ENCODE results near the gene CD1C. TPM values are rescaled to one million over a fixed set of nuclear protein-coding genes. Genes with fewer than 3 reads are reported as not detected.

CD1C gene
- total RNA-seq, 2 experiments from 2014 or later = 2.6 to 28.7 TPM

- TF ChIP-seq CTCF (conservative IDR thresholded peaks at IDR 0.05; ENCODE audit: low read length) (no peak), EZH2phosphoT487 (IDR thresholded peaks at IDR 0.05; ENCODE audit: borderline replicate concordance, low read depth, low read length) (no peak)
- no TSS peak for BruUV-seq (replicated peaks)
- no peaks in the 10 kb centered on the region for H3K9me3 ChIP-seq (ENCODE audit: low read length)
- H3K27ac ChIP-seq (ENCODE audit: low read depth, low read length, poor library complexity, severe bottlenecking) = peak overlapping the region; percentile 89
- no peaks in the 10 kb centered on the region for H3K9me2 ChIP-seq (ENCODE audit: insufficient read depth, low read length)
- peaks cover 15% of the 10 kb centered on the region; the same call in 1 of the 2 replicates for H3K79me2 ChIP-seq (ENCODE audit: insufficient read depth, low read depth, low read length)
- intact Hi-C loops (cut with micrococcal nuclease; ENCODE audit: unreplicated experiment) = no loop called here
- H3K4me3 ChIP-seq (ENCODE audit: low read depth, low read length, poor library complexity, severe bottlenecking) = peak overlapping the region; percentile 70
- peak overlapping the region; percentile 60; the same call in 1 of the 2 replicates for H2AFZ ChIP-seq (ENCODE audit: low read length)
- peaks cover 81% of the 10 kb centered on the region for H3K4me1 ChIP-seq (ENCODE audit: insufficient read depth, low read length, poor library complexity, severe bottlenecking)
- H3K4me2 ChIP-seq (ENCODE audit: low read length) = peak overlapping the region; percentile 89
- no peaks in the 10 kb centered on the region for H4K20me1 ChIP-seq (ENCODE audit: insufficient read depth, low read length)
- peak; percentile 61 for DNase-seq (ENCODE audit: low spot score)
- CTCF ChIA-PET (ENCODE audit: unreplicated experiment) = no interaction called here
- POLR2A ChIA-PET = interaction anchor here (0.6 to 1.0 kb wide), 6 partner anchors 8 to 1515 kb away, joined by 3 to 4 read pairs (median 3); no protein-coding TSS in a partner anchor
- H3K36me3 ChIP-seq (ENCODE audit: insufficient read depth, low read length) = peaks cover 29% of the 10 kb centered on the region
These were observed 660 bp downstream of the CD1C start for GRCh38 chr1:158290321-158290844.

GRCh38 chr1:158295791-158296190 lies 6.1 kb downstream of the CD1C start:
- intact Hi-C loops (cut with micrococcal nuclease; ENCODE audit: unreplicated experiment) = no loop called here
- POLR2A ChIA-PET = interaction anchor here (0.9 kb wide), 1 partner anchor 88 kb away, joined by 4 read pairs; no protein-coding TSS in a partner anchor

More at GRCh38 chr1:158295791-158296190, 6.1 kb downstream of the CD1C start:
- no peak overlapping the region for H3K27ac ChIP-seq (ENCODE audit: low read depth, low read length, poor library complexity, severe bottlenecking)
- H3K36me3 ChIP-seq (ENCODE audit: insufficient read depth, low read length) = peaks cover 29% of the 10 kb centered on the region
- no peak for DNase-seq (ENCODE audit: low spot score)
- no peak overlapping the region for H3K4me3 ChIP-seq (ENCODE audit: low read depth, low read length, poor library complexity, severe bottlenecking)
- no peak overlapping the region for H2AFZ ChIP-seq (ENCODE audit: low read length)
- CTCF ChIA-PET (ENCODE audit: unreplicated experiment) = no interaction called here
- no peak for TF ChIP-seq EZH2phosphoT487 (IDR thresholded peaks at IDR 0.05; ENCODE audit: borderline replicate concordance, low read depth, low read length)
- TF ChIP-seq CTCF (conservative IDR thresholded peaks at IDR 0.05; ENCODE audit: low read length) = no peak
- H4K20me1 ChIP-seq (ENCODE audit: insufficient read depth, low read length) = no peaks in the 10 kb centered on the region
- H3K4me1 ChIP-seq (ENCODE audit: insufficient read depth, low read length, poor library complexity, severe bottlenecking) = peaks cover 28% of the 10 kb centered on the region
- BruUV-seq (replicated peaks) = no TSS peak
- H3K9me2 ChIP-seq (ENCODE audit: insufficient read depth, low read length) = no peaks in the 10 kb centered on the region
- peaks cover 18% of the 10 kb centered on the region; the same call in 1 of the 2 replicates for H3K9me3 ChIP-seq (ENCODE audit: low read length)
- peaks cover 13% of the 10 kb centered on the region; the same call in 1 of the 2 replicates for H3K79me2 ChIP-seq (ENCODE audit: insufficient read depth, low read depth, low read length)
- no peak overlapping the region for H3K4me2 ChIP-seq (ENCODE audit: low read length)
